Activated CD8-positive, alpha-beta memory T cell treated with anti-CD3 and anti-CD28 coated beads, Interleukin-2, amount 50 U/mL, for 1 hour (primary cell): ENCODE data around the gene STRN4.
"Not testable (repeated sequence)": the region's sequence is repeated elsewhere in the genome, so short reads cannot be mapped to it uniquely, and the experiment has no call there.

Experiments used
- DNase-seq: peaks from one replicate; pipeline ENCODE4 v3.0.0-alpha.2; 2020; ENCODE audit errors: extremely low read depth

Gene STRN4

DNA sequence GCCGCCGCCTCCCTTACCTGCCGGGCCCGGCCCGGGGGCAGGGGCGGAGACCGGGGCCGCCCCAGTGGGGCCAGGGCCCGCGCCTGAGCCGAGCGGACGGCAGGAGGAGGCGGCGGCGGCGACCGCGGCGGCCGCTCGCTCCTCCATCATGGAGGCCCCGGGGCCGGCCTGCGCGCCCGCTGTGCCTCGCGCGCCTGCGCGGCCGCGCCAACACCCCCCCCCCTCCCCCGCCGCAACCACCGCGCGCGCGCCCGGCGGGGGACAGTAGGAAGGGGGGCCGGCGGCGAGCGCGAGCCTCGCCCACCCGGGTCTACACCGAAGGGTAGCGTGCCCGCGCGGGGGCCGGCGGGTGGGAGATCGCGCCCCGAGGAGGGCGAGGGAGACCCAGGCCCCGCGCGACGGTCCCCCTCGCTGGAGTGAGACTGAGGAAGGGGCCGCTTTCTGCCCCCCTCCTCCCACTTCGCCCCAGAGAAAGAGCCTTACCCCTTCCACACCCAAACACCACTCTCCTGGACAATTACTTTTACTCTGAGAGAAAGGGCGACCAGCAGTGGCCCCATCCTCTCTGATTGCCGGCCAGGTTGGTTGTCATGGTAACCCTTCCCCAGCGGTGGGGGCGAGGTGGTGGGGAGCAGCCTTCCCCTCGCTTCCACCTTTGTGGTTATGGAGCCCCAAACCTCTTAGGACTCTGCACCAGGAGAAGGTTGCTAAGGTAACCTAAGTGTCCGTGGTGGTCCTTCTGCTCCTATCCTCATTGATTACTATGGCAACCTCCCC, at the start of gene STRN4:
TSS of gene STRN4 (minus strand) at position 170 of the 777 bp plus-strand sequence. CDS start at position 150, 20 bp downstream.
- no peak for DNase-seq

DNA sequence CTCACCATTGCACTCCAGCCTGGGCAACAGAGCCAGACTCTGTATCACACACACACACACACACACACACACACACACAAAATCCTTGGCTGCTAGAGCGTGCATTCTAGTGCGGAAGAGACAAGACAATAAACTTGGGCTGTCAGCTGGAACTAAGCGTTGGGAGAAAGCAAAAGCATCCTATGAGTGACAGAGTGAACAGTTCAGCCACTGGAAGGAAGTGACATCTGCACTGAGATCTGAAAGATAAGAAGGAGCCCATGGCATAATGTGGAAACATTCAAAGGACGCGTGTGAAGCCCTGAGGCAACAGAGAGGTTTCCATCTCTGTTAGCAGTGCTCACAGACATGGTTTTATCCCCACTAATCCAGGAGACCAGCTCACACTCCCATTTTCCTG, 45.7 kb upstream of the STRN4 start:
- no peak for DNase-seq

DNA sequence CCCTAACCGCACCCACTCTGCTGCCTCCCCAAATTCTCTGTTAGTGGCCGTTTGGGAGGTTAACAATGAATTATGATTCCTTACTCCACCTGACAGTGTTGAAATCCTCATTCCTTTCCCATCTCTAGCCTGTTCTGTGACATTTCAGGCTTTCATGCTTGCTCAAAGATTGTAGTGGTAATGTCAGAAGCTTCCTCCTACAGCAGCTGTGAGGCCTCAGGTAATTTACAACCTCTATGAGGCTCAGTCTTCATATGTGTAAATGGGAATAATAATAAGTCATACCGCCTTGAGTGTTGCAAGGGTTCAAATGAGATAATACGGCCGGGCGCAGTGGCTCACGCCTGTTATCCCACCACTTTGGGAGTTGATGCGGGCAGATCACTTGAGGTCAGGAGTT, 43.1 kb upstream of the STRN4 start:
- no peak for DNase-seq

DNA sequence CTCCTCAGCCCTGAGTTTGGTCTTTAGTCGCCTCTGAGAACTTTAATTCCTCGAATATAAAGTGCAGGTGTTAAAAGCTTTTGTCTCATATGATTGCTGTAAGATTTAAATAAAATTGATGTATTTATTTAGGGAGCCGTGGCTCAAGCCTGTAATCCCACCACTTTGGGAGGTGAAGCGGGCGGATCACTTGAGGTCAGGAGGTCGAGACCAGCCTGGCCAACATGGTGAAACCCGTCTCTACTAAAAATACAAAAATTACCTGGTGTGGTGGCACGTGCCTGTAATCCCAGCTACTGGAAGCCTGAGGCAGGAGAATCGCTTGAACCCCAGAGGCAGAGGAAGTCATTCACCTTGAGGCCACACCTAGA, 42.7 kb upstream of the STRN4 start:
- no peak for DNase-seq

GRCh38 chr19:46788262-46788967, 42.2 kb upstream of the STRN4 start, which contains the start of gene SLC1A5:
Gene SLC1A5, minus strand, starts transcription at chr19:46788594. Its CDS starts 629 bp downstream, at chr19:46787965.
- DNase-seq, result peak; percentile 93

GRCh38 chr19:46787331-46788261, 41.3 kb upstream of the STRN4 start:
- no peak for DNase-seq

GRCh38 chr19:46787040-46787330, 40.7 kb upstream of the STRN4 start:
- DNase-seq, result no peak

DNA sequence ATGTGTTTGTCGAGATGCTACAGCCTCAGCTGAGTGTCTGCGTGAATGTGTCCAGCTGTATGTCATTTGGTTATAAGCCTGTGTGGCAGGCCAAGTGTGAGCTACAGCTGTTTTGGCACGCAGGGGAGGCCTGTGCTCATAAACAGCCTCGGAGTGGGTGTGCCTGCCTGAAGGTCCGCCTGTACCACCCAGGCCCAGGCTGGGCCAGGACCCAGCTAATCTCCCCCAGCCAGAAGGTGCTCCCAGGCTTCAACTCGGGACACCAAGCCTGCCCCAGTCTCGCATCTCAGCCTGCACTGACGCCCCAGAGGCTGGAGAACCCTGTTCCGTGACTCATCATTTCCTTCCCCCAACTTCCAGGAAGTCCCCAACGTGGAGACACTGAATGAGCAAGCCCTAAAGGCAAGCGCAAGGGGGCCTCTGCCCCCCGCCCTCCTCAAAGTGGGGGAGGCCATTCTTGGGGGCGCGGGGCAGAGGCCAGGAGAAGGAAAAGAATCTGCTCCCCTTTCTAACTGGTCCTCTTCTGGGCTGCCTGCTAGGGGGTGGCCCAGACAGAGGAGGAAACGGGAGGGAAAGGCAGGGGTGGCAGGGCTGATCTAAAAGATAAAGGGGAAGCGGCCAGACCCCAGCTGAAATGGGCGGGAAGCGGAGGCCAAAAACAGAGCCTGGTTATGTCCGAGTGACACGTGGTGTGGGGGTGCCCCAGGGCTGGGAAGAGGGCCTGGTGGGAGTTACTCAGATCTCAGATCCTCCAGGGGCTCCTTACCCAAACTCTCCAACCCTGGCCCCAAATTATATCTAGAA, 40.2 kb upstream of the STRN4 start:
- DNase-seq, result peak; percentile 80

DNA sequence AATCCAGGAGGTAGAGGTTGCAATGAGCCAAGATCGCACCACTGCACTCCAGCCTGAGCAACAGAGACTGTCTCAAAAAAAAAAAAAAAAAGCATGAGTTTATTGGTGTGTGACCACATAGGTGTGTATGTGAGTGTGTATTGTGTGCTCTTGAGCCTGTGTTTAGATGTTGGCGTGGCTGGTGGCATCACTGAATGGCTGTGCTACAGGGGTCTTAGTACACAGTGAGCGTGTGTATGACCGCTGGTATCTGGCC, 39.7 kb upstream of the STRN4 start:
- DNase-seq, result no peak

GRCh38 chr19:46785054-46785979, 39.1 kb upstream of the STRN4 start:
- no peak for DNase-seq

GRCh38 chr19:46784262-46785053, 38.2 kb upstream of the STRN4 start:
- no peak for DNase-seq

DNA sequence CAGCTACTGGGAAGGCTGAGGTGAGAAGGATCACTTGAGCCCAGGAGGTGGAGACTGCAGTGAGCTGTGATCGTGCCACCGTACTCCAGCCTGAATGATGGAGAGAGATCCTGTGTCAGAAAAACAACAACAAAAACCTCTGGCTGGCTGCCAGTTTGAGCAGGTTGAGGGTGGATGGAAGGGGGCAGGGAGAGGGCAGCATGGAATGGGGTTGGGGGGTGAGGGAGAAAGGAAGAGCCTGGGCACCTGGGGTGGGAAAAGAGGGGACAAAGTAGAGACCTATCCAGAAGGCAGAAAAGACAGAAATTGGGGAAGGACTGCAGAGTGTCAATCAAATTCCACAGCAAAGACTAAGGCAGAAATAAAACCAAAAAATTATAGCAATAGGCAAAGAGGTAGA, 37.4 kb upstream of the STRN4 start:
- no peak for DNase-seq

GRCh38 chr19:46782355-46783019, 36.2 kb upstream of the STRN4 start:
- no peak for DNase-seq

- DNase-seq, result not testable (repeated sequence)
Measured at GRCh38 chr19:46777956-46778645, 31.9 kb upstream of the STRN4 start.

DNA sequence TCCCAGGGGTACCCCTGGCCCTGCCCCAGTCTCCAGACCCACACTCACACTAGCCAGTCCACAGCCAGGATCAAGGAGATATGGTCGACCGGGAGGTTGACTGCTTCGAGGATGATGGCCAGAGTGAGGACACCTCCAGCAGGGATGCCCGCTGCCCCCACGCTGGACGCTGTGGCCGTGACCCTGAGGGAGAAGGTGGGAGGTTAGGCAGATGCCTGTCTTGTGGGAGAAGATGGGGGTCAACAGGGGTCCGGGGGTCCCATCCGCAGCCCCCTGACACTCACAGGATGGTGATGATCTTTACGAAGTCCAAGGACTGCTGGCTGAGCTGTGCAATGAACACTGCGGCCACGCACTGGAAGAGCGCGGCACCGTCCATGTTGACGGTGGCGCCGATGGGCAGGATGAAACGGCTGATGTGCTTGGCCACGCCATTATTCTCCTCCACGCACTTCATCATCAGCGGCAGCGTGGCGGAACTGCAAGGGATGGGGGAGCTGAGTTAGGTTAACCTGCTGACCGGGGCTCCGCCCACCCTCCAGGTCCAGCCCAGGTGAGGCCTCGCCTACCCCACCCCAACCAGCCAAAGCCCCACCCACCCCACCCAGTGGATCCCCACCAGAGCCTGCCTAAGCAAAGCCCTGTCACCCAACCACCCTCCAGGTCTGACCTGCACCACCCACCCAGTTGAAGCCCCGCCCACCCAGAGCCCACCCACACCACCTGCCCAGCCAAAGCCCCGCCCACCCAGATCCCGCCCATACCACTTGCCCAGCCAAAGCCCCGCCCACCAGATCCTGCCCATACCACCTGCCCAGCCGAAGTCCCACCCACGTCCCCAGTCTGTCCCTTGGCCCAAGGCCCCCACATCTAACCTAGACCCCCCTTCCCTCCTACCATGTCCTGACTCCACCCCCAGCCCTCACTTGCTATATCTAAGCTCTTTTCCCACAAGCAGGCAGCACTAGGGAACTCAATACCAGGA, 31.0 kb upstream of the STRN4 start:
- no peak for DNase-seq

GRCh38 chr19:46775642-46776258, 29.5 kb upstream of the STRN4 start:
- DNase-seq, result no peak

DNA sequence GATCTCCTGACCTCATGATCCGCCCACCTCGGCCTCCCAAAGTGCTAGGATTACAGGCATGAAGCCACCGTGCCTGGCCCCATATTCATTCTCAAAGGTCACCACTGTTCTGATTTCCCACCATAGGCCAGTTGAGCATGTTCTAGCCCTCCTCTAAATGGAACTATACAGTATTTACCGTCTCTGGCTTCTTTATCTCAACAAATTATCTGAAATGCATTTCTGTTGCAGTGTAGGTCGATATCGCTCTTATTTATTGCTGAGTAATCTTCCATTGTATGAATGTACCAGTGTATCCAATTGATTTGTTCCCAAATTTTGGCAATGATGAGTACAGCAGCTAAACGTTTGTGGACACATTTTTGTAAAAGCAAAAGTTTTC, 26.8 kb upstream of the STRN4 start:
- DNase-seq, result no peak
